ENCODE data around the gene FEN1. TPM values are rescaled to one million over a fixed set of nuclear protein-coding genes. Genes with fewer than 3 reads are reported as not detected.

Gene FEN1
- total and polyA plus RNA-seq, 8 donors: 13.9 to 42.4 (median 26.2) TPM

DNA sequence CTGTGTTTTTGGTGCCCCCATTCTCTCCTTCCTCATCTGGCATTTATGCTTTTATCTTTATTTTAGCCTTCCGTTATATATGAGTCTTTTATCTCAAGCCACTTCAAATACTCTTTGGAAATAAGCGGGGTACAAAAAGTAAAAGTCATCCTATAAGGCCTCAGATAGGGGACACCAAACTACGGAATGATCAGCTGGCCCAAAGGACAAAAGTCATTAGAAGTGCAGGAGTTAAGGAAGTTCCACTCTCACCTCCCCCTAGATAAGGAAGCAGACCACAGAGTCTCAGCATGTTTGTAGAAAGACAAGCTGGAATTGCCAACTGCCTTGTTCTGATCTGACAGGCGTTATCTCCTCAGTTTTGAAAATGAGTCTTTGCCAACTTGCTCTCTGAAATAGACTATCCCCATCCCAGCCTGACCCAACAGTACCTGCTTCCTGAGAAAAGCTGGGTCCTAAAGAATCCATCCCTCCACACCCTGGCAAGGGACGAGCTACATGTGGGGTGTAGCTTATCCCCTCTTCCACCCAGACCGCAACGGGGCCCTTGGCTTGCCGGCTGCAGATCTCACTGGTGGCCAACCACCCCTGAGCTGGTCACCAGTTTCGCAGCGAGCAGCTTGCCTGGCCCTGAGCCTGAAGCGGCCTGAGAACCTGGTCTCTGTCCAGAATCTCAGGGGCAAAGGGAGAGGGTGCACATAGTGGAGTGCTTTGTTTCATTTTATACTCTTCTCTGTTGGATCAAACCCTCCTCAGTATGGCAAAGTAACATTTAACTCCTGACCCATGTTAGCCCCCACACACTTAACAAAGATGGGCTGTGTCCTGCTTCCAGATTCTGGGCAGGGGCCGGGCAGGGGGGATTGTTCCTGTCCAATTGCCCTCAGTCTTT lies 49.2 kb downstream of the FEN1 start:
- H3K27ac ChIP-seq: no peak overlapping the region
- H3K4me1 ChIP-seq: no peaks in the 10 kb centered on the region
- TF ChIP-seq, protein P1, sequence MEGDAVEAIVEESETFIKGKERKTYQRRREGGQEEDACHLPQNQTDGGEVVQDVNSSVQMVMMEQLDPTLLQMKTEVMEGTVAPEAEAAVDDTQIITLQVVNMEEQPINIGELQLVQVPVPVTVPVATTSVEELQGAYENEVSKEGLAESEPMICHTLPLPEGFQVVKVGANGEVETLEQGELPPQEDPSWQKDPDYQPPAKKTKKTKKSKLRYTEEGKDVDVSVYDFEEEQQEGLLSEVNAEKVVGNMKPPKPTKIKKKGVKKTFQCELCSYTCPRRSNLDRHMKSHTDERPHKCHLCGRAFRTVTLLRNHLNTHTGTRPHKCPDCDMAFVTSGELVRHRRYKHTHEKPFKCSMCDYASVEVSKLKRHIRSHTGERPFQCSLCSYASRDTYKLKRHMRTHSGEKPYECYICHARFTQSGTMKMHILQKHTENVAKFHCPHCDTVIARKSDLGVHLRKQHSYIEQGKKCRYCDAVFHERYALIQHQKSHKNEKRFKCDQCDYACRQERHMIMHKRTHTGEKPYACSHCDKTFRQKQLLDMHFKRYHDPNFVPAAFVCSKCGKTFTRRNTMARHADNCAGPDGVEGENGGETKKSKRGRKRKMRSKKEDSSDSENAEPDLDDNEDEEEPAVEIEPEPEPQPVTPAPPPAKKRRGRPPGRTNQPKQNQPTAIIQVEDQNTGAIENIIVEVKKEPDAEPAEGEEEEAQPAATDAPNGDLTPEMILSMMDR (IDR thresholded peaks at IDR 0.05): no peak
- no peak for DNase-seq
- no peaks in the 10 kb centered on the region for H3K27me3 ChIP-seq
- H3K36me3 ChIP-seq: peaks cover 0 to 78% of the 10 kb centered on the region in 2 donors
- H3K9me3 ChIP-seq: no peaks in the 10 kb centered on the region
- ATAC-seq: no peak
- H3K4me3 ChIP-seq: no peak overlapping the region
- intact Hi-C loops (cut with DNase I): no loop called here

- no peaks in the 10 kb centered on the region for H3K4me1 ChIP-seq
- intact Hi-C loops (cut with DNase I): no loop called here
Measured at GRCh38 chr11:61842528-61842820, 49.8 kb downstream of the FEN1 start.

GRCh38 chr11:61844909-61845565 lies 52.3 kb downstream of the FEN1 start:
- TF ChIP-seq, protein P1 (IDR thresholded peaks at IDR 0.05): no peak
- DNase-seq (no peak), ATAC-seq (no peak)
- Histone ChIP-seq H3K27me3 (no peaks in the 10 kb centered on the region), H3K4me3 (no peak overlapping the region), H3K4me1 (no peaks in the 10 kb centered on the region), H3K27ac (no peak overlapping the region), H3K9me3 (no peaks in the 10 kb centered on the region), H3K36me3 (peaks cover 0 to 86% of the 10 kb centered on the region in 2 donors)
- intact Hi-C loops (cut with DNase I): no loop called here

More at GRCh38 chr11:61842528-61842820, 49.8 kb downstream of the FEN1 start:
- TF ChIP-seq, protein P1 (IDR thresholded peaks at IDR 0.05): no peak
- Histone ChIP-seq H3K36me3 (peaks cover 0 to 79% of the 10 kb centered on the region in 2 donors), H3K27me3 (no peaks in the 10 kb centered on the region), H3K4me3 (no peak overlapping the region), H3K27ac (no peak overlapping the region), H3K9me3 (no peaks in the 10 kb centered on the region)
- no peak for DNase-seq
- ATAC-seq: no peak

DNA sequence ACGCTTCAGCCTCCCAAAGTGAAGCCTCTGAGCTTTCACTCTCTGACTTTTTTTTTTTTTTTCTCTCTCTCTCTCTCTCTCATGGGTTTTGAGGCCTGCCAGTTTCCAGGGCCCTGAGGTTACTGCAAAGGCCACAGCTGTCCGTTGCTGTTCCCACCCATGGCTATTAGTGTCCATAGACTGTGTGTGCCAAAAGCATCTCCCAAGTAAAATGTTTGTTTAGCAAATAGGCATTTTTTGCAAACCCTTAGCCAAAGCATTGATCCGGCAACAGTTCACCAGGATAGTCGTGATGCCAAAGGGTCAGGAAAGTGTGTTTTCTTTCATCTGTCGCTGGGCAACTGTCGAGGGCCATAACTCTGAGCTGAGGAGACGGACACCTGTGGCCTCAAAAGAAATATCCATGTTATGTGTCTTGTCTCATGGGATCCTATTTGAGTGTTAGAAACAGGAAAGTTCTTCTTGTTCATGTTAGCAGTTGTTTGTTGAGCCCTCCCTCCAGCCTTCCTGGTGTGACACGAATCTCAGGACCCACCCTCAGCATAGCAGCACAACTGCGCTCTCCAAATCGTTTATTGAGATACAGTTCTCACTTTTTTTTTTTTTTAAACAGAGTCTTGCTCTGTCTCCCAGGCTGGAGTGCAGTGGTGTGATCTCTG lies 53.8 kb downstream of the FEN1 start:
- H3K27ac ChIP-seq: no peak overlapping the region
- ATAC-seq: no peak

More for the DNA sequence above, 53.8 kb downstream of the FEN1 start:
- Histone ChIP-seq H3K27me3 (no peaks in the 10 kb centered on the region), H3K4me1 (no peaks in the 10 kb centered on the region), H3K4me3 (no peak overlapping the region), H3K36me3 (peaks cover 0 to 87% of the 10 kb centered on the region in 2 donors), H3K9me3 (no peaks in the 10 kb centered on the region)
- intact Hi-C loops (cut with DNase I): no loop called here
- TF ChIP-seq, protein P1 (IDR thresholded peaks at IDR 0.05): no peak
- no peak for DNase-seq

Other genes with a start within 250 kb of the FEN1 start
- 1 to 10 TPM; 2.1 to 6.4 TPM for gene SYT7, start 211.8 kb upstream of the FEN1 start, total RNA-seq
- gene SYT7, start 211.8 kb upstream of the FEN1 start, polyA plus RNA-seq (ENCODE audit: insufficient read length in 6 of 6): 1 to 10 TPM; 6.1 to 8.4 (median 7.2) TPM
- gene DAGLA, start 112.5 kb upstream of the FEN1 start, total RNA-seq: 1 to 10 TPM; 4.2 to 4.3 TPM
- 1 to 10 TPM; 2.2 to 4.3 (median 3.3) TPM for gene DAGLA, start 112.5 kb upstream of the FEN1 start, polyA plus RNA-seq (ENCODE audit: insufficient read length in 6 of 6)
- 10 to 100 TPM; 15.4 to 17.3 TPM for gene MYRF, start 40.3 kb upstream of the FEN1 start, total RNA-seq
- 10 to 100 TPM; 24.3 to 37.2 (median 30.8) TPM for gene MYRF, start 40.3 kb upstream of the FEN1 start, polyA plus RNA-seq (ENCODE audit: insufficient read length in 6 of 6)
- 100 to 1,000 TPM; 129 to 136 TPM for gene TMEM258, start 312 bp upstream of the FEN1 start, total RNA-seq
- 100 to 1,000 TPM; 150 to 185 (median 168) TPM for gene TMEM258, start 312 bp upstream of the FEN1 start, polyA plus RNA-seq (ENCODE audit: insufficient read length in 6 of 6)
- gene FADS1, start 24.1 kb downstream of the FEN1 start, total RNA-seq: 100 to 1,000 TPM in 1 of 2 donors, 10 to 100 TPM in 1; 51.9 to 161 TPM
- gene FADS1, start 24.1 kb downstream of the FEN1 start, polyA plus RNA-seq (ENCODE audit: insufficient read length in 6 of 6): 10 to 100 TPM; 21.5 to 41.7 (median 31.3) TPM
- 100 to 1,000 TPM; 153 to 295 TPM for gene FADS2, start 35.4 kb downstream of the FEN1 start, total RNA-seq
- gene FADS2, start 35.4 kb downstream of the FEN1 start, polyA plus RNA-seq (ENCODE audit: insufficient read length in 6 of 6): 100 to 1,000 TPM in 1 of 6 donors, 10 to 100 TPM in 5; 45.4 to 121 (median 85.6) TPM
- gene FADS3, start 98.6 kb downstream of the FEN1 start, total RNA-seq: 10 to 100 TPM; 64.1 to 71.4 TPM
- 10 to 100 TPM in 5 of 6 donors, 1 to 10 TPM in 1; 8.3 to 14.0 (median 11.3) TPM for gene FADS3, start 98.6 kb downstream of the FEN1 start, polyA plus RNA-seq (ENCODE audit: insufficient read length in 6 of 6)
- gene RAB3IL1, start 124.7 kb downstream of the FEN1 start, total RNA-seq: 10 to 100 TPM; 10.8 to 13.3 TPM
- gene RAB3IL1, start 124.7 kb downstream of the FEN1 start, polyA plus RNA-seq (ENCODE audit: insufficient read length in 6 of 6): 10 to 100 TPM in 4 of 6 donors, 1 to 10 TPM in 2; 9.3 to 15.4 (median 10.8) TPM
- gene BEST1, start 157.4 kb downstream of the FEN1 start, total RNA-seq: 10 to 100 TPM in 1 of 2 donors, 1 to 10 TPM in 1; 3.8 to 14.6 TPM
- gene BEST1, start 157.4 kb downstream of the FEN1 start, polyA plus RNA-seq (ENCODE audit: insufficient read length in 6 of 6): 1 to 10 TPM; 4.4 to 7.1 (median 6.6) TPM
- 1,000 to 10,000 TPM; 3,536 to 5,494 TPM for gene FTH1, start 174.7 kb downstream of the FEN1 start, total RNA-seq
- 1,000 to 10,000 TPM; 1,788 to 2,123 (median 2,057) TPM for gene FTH1, start 174.7 kb downstream of the FEN1 start, polyA plus RNA-seq (ENCODE audit: insufficient read length in 6 of 6)